ENCODE measurements around the gene LIFR.

GRCh38 chr5:38426490-38426889 is 130.0 kb downstream of the LIFR start:
- TF ChIP-seq, protein P1, sequence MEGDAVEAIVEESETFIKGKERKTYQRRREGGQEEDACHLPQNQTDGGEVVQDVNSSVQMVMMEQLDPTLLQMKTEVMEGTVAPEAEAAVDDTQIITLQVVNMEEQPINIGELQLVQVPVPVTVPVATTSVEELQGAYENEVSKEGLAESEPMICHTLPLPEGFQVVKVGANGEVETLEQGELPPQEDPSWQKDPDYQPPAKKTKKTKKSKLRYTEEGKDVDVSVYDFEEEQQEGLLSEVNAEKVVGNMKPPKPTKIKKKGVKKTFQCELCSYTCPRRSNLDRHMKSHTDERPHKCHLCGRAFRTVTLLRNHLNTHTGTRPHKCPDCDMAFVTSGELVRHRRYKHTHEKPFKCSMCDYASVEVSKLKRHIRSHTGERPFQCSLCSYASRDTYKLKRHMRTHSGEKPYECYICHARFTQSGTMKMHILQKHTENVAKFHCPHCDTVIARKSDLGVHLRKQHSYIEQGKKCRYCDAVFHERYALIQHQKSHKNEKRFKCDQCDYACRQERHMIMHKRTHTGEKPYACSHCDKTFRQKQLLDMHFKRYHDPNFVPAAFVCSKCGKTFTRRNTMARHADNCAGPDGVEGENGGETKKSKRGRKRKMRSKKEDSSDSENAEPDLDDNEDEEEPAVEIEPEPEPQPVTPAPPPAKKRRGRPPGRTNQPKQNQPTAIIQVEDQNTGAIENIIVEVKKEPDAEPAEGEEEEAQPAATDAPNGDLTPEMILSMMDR (IDR thresholded peaks at IDR 0.05), result no peak
- no peak for TF ChIP-seq POLR2A (IDR thresholded peaks at IDR 0.05)
